Astrocyte (in vitro differentiated cells and primary cell): ENCODE results near the gene PXDC1.

Source experiments
- CTCF ChIP-seq: IDR thresholded peaks from 2 replicates; pipeline ENCODE4 v1.5.1; 2011; ENCODE audit warnings: low read depth, mild to moderate bottlenecking, inconsistent platforms, low read length, moderate library complexity; ENCODE audit not compliant: insufficient read depth
- EZH2 ChIP-seq: IDR thresholded peaks from 2 replicates; pipeline ENCODE4 v1.6.1; 2012; ENCODE audit warnings: mild to moderate bottlenecking, low read length, inconsistent platforms; ENCODE audit not compliant: insufficient read depth

DNA sequence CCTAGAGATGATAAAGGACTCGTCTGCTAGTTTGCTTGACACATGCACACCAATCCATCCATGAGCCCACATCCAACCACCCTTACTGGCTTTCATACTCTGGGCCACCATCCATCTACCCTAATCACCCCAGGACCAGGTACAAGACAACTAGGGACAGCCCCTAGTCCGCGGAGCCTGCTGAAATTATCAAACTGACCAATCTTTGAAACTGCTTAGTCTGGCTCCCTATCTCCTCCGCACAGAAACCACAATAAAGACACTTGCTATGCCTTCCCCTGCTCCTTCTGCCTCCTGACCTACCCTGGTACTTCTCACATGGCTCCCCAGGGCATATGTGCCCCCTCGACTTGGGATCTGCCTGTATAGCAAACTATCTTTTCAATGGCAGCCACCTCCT is 33.1 kb downstream of the PXDC1 start:
- TF ChIP-seq CTCF = no peak
- TF ChIP-seq EZH2 = no peak
